ENCODE results near the gene BUB1B.
"Not testable (repeated sequence)": the region's sequence is repeated elsewhere in the genome, so short reads cannot be mapped to it uniquely, and the experiment has no call there.

Gene BUB1B, protein sequence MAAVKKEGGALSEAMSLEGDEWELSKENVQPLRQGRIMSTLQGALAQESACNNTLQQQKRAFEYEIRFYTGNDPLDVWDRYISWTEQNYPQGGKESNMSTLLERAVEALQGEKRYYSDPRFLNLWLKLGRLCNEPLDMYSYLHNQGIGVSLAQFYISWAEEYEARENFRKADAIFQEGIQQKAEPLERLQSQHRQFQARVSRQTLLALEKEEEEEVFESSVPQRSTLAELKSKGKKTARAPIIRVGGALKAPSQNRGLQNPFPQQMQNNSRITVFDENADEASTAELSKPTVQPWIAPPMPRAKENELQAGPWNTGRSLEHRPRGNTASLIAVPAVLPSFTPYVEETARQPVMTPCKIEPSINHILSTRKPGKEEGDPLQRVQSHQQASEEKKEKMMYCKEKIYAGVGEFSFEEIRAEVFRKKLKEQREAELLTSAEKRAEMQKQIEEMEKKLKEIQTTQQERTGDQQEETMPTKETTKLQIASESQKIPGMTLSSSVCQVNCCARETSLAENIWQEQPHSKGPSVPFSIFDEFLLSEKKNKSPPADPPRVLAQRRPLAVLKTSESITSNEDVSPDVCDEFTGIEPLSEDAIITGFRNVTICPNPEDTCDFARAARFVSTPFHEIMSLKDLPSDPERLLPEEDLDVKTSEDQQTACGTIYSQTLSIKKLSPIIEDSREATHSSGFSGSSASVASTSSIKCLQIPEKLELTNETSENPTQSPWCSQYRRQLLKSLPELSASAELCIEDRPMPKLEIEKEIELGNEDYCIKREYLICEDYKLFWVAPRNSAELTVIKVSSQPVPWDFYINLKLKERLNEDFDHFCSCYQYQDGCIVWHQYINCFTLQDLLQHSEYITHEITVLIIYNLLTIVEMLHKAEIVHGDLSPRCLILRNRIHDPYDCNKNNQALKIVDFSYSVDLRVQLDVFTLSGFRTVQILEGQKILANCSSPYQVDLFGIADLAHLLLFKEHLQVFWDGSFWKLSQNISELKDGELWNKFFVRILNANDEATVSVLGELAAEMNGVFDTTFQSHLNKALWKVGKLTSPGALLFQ

DNA sequence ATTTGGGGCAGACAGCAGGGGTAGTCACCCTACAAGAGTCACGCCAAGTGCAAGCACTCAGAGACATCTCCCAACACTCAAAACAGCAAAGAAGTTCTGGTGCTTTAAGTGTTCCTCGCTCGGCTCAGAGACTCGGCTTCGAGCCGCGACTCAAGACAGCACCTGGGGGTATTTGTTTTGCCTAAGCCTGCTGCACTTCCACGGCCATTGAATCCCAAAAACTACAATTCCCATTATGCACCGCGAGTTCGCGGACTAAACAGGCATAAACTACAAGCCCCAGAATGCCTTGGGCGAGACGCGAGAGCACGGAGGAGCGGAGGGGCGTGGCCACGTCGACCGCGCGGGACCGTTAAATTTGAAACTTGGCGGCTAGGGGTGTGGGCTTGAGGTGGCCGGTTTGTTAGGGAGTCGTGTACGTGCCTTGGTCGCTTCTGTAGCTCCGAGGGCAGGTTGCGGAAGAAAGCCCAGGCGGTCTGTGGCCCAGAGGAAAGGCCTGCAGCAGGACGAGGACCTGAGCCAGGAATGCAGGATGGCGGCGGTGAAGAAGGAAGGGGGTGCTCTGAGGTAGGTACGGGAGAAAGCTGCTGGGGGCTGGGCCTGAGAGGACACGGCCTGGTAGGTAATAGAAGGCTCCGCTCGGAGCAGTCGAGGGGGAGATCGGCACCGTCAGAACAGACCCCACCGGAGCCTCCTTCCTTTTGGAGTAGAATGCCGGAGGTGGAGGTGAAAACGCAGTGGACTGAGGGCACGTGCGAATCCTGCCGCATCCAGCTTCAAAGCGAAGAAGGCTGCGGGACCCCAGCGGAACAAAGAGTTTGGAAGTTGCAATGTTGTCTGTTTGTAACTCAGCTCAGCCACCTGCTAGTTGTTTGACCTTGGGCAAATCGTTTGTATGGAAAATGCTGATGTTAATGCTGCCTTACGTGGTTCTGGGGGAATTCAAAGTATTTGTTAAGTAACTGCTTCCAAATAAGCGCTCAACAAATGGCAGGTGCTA lies at the start of gene BUB1B:
Gene BUB1B (plus strand): TSS at position 381 of the 1,000 bp plus-strand sequence. CDS start 152 bp downstream, at position 533.
- peak; percentile 88 to 96 (median 92) for DNase-seq

- DNase-seq: no peak
These were observed 49.0 kb upstream of the BUB1B start for GRCh38 chr15:40111888-40112287.

DNA sequence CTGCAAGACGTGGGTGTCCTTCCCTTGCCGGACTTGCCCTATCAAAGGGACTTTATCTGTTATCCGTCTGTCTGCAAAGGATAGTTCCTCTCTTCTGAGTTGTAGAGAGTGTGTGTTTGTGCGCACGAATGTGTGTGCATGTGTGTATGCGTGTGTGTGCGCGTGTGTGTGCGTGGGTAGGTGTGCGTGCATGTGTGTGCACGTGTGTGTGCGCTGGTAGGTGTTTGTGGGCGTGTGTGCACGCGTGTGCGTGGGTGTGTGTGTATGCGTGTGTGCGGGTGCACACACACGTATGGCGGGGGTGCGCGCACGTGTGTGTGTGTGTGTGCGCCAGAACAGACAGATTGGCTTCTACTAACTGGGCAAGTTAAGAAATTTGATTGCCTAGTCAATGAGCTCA lies 48.1 kb upstream of the BUB1B start:
- DNase-seq: no peak

GRCh38 chr15:40114218-40114617 lies 46.7 kb upstream of the BUB1B start:
- no peak for DNase-seq

DNA sequence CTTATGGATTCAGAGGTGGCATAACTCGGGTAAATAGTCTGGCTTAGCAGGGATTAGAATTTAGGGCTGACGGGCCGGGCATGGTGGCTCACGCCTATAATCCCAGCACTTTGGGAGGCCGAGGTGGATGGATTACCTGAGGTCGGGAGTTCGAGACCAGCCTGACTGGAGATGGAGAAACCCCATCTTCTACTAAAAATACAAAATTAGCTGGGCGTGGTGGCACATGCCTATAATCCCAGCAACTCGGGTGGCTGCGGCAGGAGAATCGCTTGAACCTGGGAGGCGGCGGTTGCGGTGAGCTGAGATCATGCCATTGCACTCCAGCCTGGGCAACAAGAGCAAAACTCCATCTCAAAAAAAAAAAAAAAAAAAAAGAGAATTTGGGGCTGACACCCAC lies 45.8 kb upstream of the BUB1B start:
- DNase-seq: not testable (repeated sequence)

DNA sequence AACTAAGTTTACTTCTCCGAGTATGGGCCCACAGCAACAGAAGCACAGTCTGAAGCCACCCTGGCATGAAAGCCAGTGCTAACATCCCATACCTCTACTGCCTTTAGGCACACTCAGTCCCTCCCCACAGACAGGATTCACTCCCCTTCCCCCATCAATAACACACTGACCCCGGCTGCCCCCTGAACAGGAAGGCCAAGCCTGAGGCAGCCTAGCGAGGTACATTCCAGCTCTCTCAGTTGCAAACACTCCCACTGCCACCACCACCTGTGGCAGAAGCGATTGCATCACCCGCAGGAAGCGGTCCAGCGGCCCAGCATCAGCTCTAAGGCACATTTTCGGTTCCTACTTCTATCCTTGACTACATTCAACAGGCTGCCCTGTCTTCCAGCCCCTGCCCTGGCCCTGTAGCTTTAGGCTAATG lies 45.2 kb upstream of the BUB1B start:
- no peak for DNase-seq

GRCh38 chr15:40118473-40118872 lies 42.4 kb upstream of the BUB1B start:
- DNase-seq: no peak

DNA sequence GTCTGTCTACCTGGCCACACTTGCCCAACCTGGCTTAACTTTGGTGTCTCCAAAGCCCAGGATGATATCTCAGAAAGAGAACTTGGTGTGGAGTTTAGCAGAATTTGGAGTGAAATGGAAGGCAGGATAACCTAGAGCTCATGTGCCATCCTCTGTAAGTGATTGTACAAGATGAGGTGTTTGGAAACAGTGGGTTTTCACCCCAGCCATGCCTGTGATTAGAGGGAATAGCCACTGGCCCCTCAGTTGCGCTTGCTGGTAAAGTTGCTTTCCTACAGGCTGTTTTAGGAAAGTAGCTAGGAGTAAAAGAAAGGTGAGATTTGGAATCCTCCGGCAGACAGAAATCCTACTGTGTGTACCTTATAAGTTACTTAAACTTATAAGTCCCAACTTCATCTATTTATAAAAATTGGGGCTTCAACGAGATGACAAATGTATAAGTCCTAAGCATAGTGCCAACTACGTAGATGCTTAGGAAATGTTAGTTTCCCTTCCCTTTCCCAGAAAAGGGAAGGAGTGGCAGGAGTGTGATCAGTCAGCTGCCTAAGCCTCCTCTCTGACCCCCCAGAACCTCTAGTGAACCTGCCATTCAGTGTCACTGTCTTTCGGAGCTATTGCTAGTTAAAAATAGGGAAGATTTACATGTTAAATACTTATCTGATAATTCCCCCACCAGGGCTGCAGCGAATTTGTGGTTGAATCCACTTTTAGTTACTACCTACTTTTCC lies 38.8 kb upstream of the BUB1B start:
- no peak for DNase-seq

DNA sequence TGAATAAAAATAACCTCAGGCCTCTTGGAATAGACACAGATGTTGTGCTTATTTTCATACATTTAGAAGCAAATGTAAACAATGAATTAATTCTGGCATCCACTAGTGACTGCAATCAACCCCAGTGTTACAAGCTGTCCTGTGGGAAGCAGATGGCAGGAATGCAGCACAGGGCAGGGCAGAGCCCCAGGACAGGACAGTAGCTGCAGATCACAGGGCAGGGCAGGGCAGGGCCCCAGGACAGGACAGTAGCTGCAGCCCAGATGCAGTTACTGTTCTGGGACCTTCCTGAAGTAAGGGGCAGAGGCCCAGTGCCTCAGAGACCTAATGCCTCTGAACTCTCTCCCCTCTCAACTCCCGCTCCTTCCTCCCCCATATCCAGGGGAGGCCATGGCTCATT lies 37.9 kb upstream of the BUB1B start:
- not testable (repeated sequence) for DNase-seq

GRCh38 chr15:40123863-40124262 lies 37.0 kb upstream of the BUB1B start:
- not testable (repeated sequence) for DNase-seq

DNA sequence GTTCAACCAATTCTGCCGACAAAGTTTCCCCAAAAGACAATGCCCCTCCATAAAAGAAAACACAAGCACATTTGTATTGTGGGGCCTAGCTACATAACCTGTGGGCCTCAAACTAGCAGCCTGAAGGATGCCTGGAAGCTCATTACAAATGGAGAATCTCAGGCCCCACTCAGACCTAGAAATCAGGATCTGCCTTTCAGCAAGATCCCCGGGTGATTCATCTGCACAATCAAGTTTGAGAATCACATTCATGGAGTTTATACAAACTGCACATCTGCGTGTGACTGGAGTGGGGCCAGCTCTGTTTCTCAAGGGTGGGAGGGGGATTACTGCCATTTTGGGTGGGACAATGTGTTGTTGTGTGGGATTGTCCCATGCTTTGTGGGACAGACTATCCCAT lies 36.5 kb upstream of the BUB1B start:
- not testable (repeated sequence) for DNase-seq

DNA sequence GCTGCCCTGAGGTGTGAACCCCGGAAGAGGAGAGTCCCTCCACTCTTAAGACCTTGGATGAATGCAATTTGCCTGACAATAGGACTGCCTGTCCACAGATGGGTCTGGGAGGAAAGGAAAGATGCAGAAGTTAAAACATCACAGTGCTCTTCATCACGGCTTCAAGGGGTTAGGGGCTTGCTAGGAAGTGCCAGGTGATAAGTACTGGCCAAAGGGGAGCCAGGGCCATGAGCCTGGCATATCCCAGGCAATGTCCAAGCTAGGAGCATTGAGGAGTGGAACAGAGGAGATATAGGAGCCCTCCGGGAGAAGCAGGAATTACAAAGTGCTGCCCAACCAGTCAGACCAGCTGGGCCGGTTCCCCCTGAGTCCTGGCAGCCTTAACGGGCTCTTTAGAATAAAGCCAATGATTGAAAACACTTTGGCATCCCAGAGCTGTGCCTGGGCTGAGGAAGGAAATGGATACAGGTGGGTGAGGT lies 36.0 kb upstream of the BUB1B start:
- peak in 2 of 3 experiments; percentile 25 to 31 for DNase-seq

DNA sequence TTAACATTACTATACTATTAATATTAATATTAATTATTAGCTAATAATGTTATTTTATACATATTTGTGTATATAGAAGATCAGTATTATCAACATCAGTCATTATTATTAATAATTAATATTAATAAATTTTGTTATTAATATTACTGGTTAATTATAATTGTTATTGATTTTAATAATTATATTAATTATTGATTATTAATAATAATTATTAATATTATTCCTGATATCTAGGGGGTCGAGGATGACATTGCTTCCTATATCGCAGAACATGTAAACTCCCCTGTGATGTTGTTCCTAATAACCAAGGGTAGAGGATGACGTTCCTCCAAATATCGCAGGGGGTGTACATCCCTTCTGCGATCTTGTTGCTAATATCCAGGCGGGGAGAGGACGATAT lies 34.9 kb upstream of the BUB1B start:
- no peak for DNase-seq

DNA sequence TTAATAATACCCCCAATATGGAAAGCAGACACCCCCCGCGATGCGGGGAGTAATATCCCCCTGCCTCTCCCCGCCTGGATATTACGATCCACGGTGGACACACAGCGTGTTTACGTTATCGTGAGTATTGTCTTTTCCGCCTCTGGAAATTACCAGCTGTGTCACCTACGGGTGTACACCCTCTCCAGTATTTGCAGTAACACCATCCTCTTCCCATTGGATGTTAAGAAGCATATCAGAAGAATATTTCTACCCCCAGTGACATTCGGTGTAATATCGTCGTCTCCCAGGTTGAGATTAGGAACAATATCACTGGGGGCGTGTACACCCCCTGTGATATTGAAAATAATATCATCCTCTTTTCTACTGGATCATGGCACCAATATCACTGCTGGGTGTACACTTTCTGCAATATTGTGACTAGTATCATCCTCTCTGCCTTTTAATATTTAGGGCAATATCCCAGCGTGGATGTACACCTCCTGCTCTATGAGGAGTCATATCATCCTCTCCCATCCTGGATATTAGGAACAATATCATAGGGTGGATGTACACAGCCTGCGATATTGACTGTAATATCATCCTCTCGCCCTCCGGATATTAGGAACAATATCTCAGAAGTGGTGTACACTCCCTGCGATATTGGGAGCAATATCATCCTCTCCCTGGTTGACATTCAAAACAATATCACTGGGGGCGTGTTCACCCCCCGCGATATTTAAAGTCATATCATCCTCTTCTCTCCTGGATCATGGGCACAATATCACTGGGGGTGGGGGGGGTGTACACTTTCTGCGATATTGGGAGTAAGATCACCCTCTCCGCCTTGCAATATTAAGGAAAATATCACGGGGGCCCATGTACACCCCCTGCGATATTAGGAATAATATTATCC lies 31.9 kb upstream of the BUB1B start:
- DNase-seq: no peak

- no peak for DNase-seq
These were observed 30.8 kb upstream of the BUB1B start for GRCh38 chr15:40130118-40130517.

DNA sequence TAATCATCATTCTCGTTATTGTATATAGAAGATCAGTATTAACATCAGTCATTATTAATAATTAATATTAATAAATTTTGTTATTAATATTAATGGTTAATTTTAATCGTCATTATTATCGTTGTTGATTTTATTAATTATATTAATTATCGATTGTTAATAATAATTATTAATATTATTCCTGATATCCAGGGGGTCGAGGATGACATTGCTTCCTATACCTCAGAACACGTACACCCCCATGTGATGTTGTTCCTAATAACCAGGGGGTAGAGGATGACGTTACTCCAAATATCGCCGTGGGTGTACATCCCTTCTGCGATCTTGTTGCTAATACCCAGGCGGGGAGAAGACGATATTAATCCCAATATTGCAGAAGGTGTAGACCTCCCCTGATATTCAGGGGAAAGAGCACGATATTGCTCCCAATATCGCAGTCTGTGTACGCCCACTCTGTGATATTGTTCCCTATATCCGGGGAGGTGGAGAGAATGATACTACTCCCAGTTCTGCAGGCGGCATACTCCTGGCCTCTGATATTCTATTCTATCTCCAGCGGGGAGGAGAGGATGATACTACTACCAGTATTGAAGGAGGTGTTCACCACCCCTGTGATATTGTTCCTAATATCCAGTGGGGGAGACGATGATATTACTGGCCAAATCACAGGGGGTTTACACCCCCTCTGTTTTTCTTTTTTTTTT lies 29.9 kb upstream of the BUB1B start:
- DNase-seq: no peak

- no peak for DNase-seq
These were observed 27.3 kb upstream of the BUB1B start for GRCh38 chr15:40133544-40133943.

DNA sequence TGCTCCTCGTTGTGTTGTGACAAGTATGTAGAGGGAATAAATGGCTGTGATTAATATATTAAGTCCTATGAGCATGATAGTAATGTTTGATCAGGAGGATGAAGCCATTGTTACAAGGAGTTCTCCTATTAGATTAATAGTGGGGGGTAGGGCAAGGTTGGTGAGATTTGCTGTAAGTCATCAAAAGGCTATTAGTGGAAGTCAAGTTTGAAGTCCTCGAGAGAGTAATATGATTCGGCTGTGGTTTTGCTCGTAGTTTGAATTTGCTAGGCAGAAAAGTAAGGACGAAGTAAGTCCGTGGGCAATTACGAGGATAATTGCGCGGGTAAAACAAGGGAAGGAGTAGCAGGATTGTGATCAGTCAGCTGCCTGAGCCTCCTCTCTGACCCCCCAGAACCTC lies 26.0 kb upstream of the BUB1B start:
- no peak for DNase-seq

GRCh38 chr15:40135846-40136450 lies 24.9 kb upstream of the BUB1B start:
- DNase-seq: not testable (repeated sequence)

Measured in NCI-H1417 (cell line).